Thoracic aorta (tissue), 2 donors: ENCODE measurements around the gene RHEB. TPM values are rescaled to one million over a fixed set of nuclear protein-coding genes. Genes with fewer than 3 reads are reported as not detected.

ENCODE experiments used
- ATAC-seq: fragments of 150-250 bp; one replicate; pipeline ENCODE4 v1.8.0; 2017; ENCODE audit warnings: low read depth; ENCODE audit not compliant: insufficient number of reproducible peaks, low FRiP score
- DNase-seq: peaks from one replicate; pipeline ENCODE4 v3.0.0-alpha.2; 2020; ENCODE audit warnings: low spot score
- H3K27ac ChIP-seq, 2 donors: fragments of 200-600 bp; sonication (generic); 1 replicate in 1 of 2; 2 replicates in 1 of 2; pipeline ENCODE4 v1.5.1; 2016; ENCODE audit warnings: mild to moderate bottlenecking in 2 of 2, moderate library complexity in 2 of 2
- H3K27me3 ChIP-seq: fragments of 200-600 bp; sonication (generic); replicated peaks from 2 replicates; pipeline ENCODE4 v1.6.0; 2016; ENCODE audit warnings: mild to moderate bottlenecking; ENCODE audit not compliant: insufficient read depth
- H3K36me3 ChIP-seq: fragments of 200-600 bp; sonication (generic); one replicate; pipeline ENCODE4 v1.5.1; 2016
- H3K4me1 ChIP-seq, 2 donors: fragments of 200-600 bp; sonication (generic); 1 replicate in 1 of 2; 2 replicates in 1 of 2; pipeline versions ENCODE4 v1.5.1 to v1.6.0; 2016; ENCODE audit warnings: low read depth in 2 of 2, mild to moderate bottlenecking in 1 of 2; ENCODE audit not compliant: control insufficient read depth in 1 of 2
- H3K4me3 ChIP-seq: fragments of 200-600 bp; sonication (generic); 2 replicates; pipeline ENCODE4 v1.5.1; 2016; ENCODE audit warnings: mild to moderate bottlenecking
- H3K9me3 ChIP-seq: fragments of 200-600 bp; sonication (generic); 2 replicates; pipeline ENCODE4 v1.5.1; 2016
- CTCF ChIP-seq: fragments of 200-600 bp; sonication (generic); IDR thresholded peaks from one replicate; pipeline ENCODE4 v1.5.1; 2019; ENCODE audit warnings: antibody characterized with exemption
- total RNA-seq, 2 donors: library from RNA; depleted of rRNA; stranded (reverse); fragments of >200 nt; gene quantifications; one replicate each; pipeline versions ENCODE4 v1.1.0 to v1.2.3, GENCODE V29; 2016

RHEB gene
- total RNA-seq, 2 donors from 2014 or later: 88.9 to 102 TPM

DNA sequence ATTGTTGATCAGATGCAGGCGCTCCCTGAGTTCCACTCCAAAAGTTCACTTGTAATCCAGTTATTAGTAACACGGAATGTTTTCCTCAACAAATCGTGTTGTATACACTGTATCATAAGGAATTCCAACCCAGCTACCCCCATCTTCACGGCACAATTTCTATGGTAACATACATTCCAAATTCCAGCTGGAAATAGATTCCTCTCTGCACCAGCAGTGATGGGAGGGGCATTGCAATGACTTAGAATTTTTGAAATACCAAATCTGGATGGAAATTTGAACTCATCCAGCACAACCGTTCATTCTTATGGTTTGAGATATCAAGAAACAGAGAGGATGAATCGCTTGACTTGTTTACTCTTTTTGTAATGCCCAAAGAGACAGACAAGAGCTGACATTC, 38.9 kb upstream of the RHEB start:
- Histone ChIP-seq H3K4me1 (no peaks in the 10 kb centered on the region), H3K36me3 (peaks cover 37% of the 10 kb centered on the region), H3K27me3 (no peaks in the 10 kb centered on the region), H3K9me3 (no peaks in the 10 kb centered on the region), H3K4me3 (no peak overlapping the region), H3K27ac (no peak overlapping the region)
- no peak for TF ChIP-seq CTCF
- no peak for DNase-seq
- ATAC-seq: no peak

GRCh38 chr7:151556592-151556991, 36.9 kb upstream of the RHEB start:
- Histone ChIP-seq H3K27me3 (no peaks in the 10 kb centered on the region), H3K36me3 (peaks cover 31% of the 10 kb centered on the region), H3K9me3 (no peaks in the 10 kb centered on the region), H3K4me3 (no peak overlapping the region), H3K4me1 (peaks cover 0 to 10% of the 10 kb centered on the region in 2 donors), H3K27ac (no peak overlapping the region)
- ATAC-seq (no peak), DNase-seq (no peak)
- TF ChIP-seq CTCF: no peak

- ATAC-seq (no peak), DNase-seq (no peak)
- H3K27ac ChIP-seq: no peak overlapping the region
- no peaks in the 10 kb centered on the region for H3K27me3 ChIP-seq
- TF ChIP-seq CTCF: no peak
- no peak overlapping the region for H3K4me3 ChIP-seq
- H3K4me1 ChIP-seq: peaks cover 0 to 10% of the 10 kb centered on the region in 2 donors
- no peaks in the 10 kb centered on the region for H3K9me3 ChIP-seq
- peaks cover 12% of the 10 kb centered on the region for H3K36me3 ChIP-seq
Measured at GRCh38 chr7:151553356-151553755, 33.7 kb upstream of the RHEB start.

GRCh38 chr7:151552352-151553028, 32.8 kb upstream of the RHEB start:
- TF ChIP-seq CTCF: no peak
- Histone ChIP-seq H3K27ac (no peak overlapping the region), H3K4me1 (peaks cover 0 to 10% of the 10 kb centered on the region in 2 donors), H3K27me3 (no peaks in the 10 kb centered on the region), H3K4me3 (no peak overlapping the region), H3K9me3 (no peaks in the 10 kb centered on the region), H3K36me3 (peaks cover 8% of the 10 kb centered on the region)
- DNase-seq (no peak), ATAC-seq (no peak)

DNA sequence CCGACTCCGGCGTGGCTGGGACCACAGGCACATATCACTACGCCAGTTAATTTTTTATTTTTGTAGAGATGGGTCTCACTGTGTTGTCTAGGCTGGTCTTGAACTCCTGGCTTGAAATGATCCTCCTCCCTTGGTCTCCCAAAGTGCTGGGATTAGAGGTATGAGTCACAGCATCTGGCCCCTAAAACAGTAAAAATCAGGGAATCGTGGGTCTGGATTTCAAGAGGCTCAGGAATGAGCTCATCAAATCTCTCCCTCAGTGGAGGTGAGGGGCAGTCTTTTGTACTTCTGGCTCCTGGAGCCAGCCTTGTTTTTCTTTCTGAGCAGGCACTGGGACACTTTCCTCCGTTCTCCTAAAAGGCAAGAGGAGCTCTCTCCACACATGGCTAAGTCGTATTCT, 32.1 kb upstream of the RHEB start:
- Histone ChIP-seq H3K27me3 (no peaks in the 10 kb centered on the region), H3K4me3 (no peak overlapping the region), H3K27ac (no peak overlapping the region), H3K36me3 (peaks cover 2% of the 10 kb centered on the region), H3K4me1 (peaks cover 0 to 10% of the 10 kb centered on the region in 2 donors), H3K9me3 (no peaks in the 10 kb centered on the region)
- DNase-seq: no peak
- ATAC-seq: no peak
- TF ChIP-seq CTCF: no peak
